RWPE2 (cell line): ENCODE data around the gene TRMU.
A peak's percentile ranks its signal among the peaks of the same experiment; 100 is the strongest.

Experiments
- ATAC-seq: fragments of 200-7000 bp; cut with Tn5 transposase; 3 replicates; pipeline ENCODE4 v1.9.1; 2021; ENCODE audit warnings: low read depth
- DNase-seq: peaks from one replicate; pipeline ENCODE4 v3.0.0-alpha.2; 2020; ENCODE audit warnings: low spot score
- H3K27ac ChIP-seq: fragments of 450-650 bp; 2 replicates; pipeline ENCODE4 v1.5.1; 2017; ENCODE audit warnings: mild to moderate bottlenecking; ENCODE audit not compliant: poor library complexity, severe bottlenecking
- H3K27me3 ChIP-seq: fragments of 250-450 bp; sonication (Bioruptor Pico); 2 replicates; pipeline ENCODE4 v1.5.1; 2021; ENCODE audit warnings: mild to moderate bottlenecking, moderate library complexity; ENCODE audit not compliant: insufficient read depth, poor library complexity, severe bottlenecking
- H3K36me3 ChIP-seq: fragments of 250-450 bp; sonication (Bioruptor Pico); 2 replicates; pipeline ENCODE4 v1.5.1; 2020; ENCODE audit warnings: low read depth, mild to moderate bottlenecking, moderate library complexity
- H3K4me1 ChIP-seq: fragments of 250-450 bp; sonication (Bioruptor Pico); 2 replicates; pipeline ENCODE4 v1.5.1; 2021; ENCODE audit warnings: mild to moderate bottlenecking, moderate library complexity; ENCODE audit not compliant: insufficient read depth, poor library complexity, severe bottlenecking
- H3K4me3 ChIP-seq: fragments of 250-450 bp; sonication (Bioruptor Pico); 2 replicates; pipeline ENCODE4 v1.5.1; 2021; ENCODE audit warnings: mild to moderate bottlenecking, moderate library complexity; ENCODE audit not compliant: severe bottlenecking
- H3K9me3 ChIP-seq: fragments of 250-450 bp; sonication (Bioruptor Pico); 2 replicates; pipeline ENCODE4 v1.5.1; 2021; ENCODE audit warnings: mild to moderate bottlenecking, moderate library complexity; ENCODE audit not compliant: severe bottlenecking
- TF ChIP-seq, protein P1 (sequence below): fragments of 450-650 bp; IDR thresholded peaks from one replicate; pipeline ENCODE4 v1.5.1; 2017; ENCODE audit warnings: mild to moderate bottlenecking, moderate library complexity; ENCODE audit not compliant: poor library complexity, severe bottlenecking

TRMU gene

DNA sequence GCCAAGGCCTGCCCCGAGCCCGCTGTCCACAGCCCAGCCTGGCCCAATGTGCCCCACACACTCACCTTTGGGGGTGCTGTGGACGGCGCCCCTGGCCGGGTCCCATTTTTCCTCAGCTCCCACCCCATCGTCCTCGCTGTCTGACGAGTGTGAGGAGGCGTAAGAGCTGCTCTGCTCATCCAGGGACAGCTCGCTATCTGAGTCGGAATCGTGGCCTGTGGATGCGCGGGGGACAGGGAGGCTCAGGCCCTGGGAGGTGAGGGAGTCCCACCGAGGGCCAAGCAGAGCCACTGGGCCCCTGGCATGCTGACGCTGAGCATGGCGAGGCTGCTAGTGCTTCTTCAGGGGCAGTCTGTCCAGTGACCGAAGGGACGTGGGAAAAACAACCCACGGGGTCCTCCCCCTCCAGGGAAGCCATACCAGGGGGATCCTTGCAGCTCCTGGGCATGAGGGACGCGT lies 29.7 kb downstream of the TRMU start:
- Histone ChIP-seq H3K27ac (no peak overlapping the region), H3K9me3 (no peaks in the 10 kb centered on the region), H3K36me3 (peaks cover 59% of the 10 kb centered on the region), H3K4me1 (no peaks in the 10 kb centered on the region), H3K4me3 (no peak overlapping the region), H3K27me3 (no peaks in the 10 kb centered on the region)
- no peak for ATAC-seq
- TF ChIP-seq, protein P1, sequence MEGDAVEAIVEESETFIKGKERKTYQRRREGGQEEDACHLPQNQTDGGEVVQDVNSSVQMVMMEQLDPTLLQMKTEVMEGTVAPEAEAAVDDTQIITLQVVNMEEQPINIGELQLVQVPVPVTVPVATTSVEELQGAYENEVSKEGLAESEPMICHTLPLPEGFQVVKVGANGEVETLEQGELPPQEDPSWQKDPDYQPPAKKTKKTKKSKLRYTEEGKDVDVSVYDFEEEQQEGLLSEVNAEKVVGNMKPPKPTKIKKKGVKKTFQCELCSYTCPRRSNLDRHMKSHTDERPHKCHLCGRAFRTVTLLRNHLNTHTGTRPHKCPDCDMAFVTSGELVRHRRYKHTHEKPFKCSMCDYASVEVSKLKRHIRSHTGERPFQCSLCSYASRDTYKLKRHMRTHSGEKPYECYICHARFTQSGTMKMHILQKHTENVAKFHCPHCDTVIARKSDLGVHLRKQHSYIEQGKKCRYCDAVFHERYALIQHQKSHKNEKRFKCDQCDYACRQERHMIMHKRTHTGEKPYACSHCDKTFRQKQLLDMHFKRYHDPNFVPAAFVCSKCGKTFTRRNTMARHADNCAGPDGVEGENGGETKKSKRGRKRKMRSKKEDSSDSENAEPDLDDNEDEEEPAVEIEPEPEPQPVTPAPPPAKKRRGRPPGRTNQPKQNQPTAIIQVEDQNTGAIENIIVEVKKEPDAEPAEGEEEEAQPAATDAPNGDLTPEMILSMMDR, result no peak
- DNase-seq, result no peak

GRCh38 chr22:46366327-46366731 lies 30.8 kb downstream of the TRMU start:
- ATAC-seq (no peak), DNase-seq (no peak)
- H3K9me3 ChIP-seq, result no peaks in the 10 kb centered on the region
- TF ChIP-seq, protein P1, result no peak
- no peaks in the 10 kb centered on the region for H3K4me1 ChIP-seq
- H3K4me3 ChIP-seq, result no peak overlapping the region
- H3K36me3 ChIP-seq, result peaks cover 50% of the 10 kb centered on the region
- no peak overlapping the region for H3K27ac ChIP-seq
- no peaks in the 10 kb centered on the region for H3K27me3 ChIP-seq

DNA sequence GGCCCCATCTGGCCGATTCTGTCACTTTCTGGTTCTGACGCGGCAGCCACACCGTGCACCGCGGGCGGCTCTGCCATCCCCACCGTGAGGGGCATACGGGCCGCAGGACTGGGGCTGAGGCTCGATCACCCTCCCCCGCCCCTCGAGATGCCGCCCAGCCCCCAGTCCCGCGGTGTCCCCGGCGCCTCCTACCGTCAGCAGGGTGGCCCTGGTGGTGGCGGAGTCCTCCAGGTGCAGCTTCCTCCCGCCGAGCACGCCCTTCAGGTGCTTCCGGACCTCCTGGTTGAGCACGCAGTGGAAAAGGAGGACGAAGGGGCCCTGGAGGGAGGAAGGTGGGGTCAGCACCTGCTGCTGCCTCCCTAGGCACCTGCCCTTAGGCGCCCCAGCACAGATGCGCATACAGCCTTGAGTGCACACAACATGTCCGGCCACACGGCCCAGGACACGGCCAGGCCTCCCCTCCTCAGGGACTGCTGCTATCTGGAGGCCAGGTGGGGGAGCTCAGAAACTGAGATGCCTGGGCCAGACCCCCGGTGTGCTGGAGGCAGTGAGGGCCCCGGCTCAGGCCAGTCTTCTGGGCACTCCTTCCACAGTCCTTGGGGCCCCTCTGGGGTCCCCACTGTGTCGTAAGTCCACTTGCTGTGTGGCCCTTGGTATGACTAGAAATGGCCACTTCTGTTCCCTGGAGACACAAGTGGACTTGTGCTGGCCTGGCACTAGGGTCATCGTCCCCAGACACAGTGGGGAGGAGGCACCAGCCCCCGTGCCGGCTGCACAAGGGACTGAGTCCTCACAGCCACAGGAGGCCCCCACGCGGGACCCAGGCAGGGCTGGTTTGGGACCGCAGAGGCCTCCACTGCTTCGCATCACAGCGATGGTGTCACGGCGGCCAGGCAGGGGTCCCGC lies 31.5 kb downstream of the TRMU start:
- no peak for ATAC-seq
- H3K27me3 ChIP-seq, result no peaks in the 10 kb centered on the region

DNA sequence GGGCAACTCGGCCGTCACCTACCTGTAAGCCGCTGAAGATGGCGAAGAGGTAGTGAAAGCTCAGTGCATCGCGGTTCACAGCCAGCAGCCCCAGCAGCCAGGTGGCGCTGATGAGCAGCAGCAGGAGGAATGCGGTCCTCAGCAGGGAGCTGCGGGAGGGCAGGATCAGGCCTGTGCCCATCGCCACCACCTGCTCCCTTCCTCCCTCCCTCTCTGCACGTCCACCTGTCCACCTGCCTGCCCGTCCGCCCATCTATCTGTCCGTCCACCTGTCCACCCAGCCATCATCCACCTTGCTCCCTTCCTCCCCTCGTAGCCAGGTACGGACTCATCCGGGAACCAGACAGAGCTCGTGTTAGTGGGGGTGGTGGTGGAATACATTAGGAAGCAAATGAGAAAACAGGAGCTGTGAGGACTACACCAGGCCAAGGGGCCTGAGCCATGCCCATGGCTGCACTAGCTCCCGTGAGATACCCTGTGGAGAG lies 32.2 kb downstream of the TRMU start:
- Histone ChIP-seq H3K4me1 (no peaks in the 10 kb centered on the region), H3K36me3 (peaks cover 40% of the 10 kb centered on the region), H3K4me3 (no peak overlapping the region), H3K9me3 (no peaks in the 10 kb centered on the region), H3K27ac (no peak overlapping the region), H3K27me3 (no peaks in the 10 kb centered on the region)
- TF ChIP-seq, protein P1, result peak; percentile 90
- peak; percentile 79 for ATAC-seq
- peak; percentile 68 for DNase-seq

More for the DNA sequence above, 31.5 kb downstream of the TRMU start:
- Histone ChIP-seq H3K36me3 (peaks cover 42% of the 10 kb centered on the region), H3K9me3 (no peaks in the 10 kb centered on the region), H3K27ac (no peak overlapping the region), H3K4me3 (no peak overlapping the region), H3K4me1 (no peaks in the 10 kb centered on the region)
- no peak for DNase-seq
- TF ChIP-seq, protein P1, result no peak

DNA sequence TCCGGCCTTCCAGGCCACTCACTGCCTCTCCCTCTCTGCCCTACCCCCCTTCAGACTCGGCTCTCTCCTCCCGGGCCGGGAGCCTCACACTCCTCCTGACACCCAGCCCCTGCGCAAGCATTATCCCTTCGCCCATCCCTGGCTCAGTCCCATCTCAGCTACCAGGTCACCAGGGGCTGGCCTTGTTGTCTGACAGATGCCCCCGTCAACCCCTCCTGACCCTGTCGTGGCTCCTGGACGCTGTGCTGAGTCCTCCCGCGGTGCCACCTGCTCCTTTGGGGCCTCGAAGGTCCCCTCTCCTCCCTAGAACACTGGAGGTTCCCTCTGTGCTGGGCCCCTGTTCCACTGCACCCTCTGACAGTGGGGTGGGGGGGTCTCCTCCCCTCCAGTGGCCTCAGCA lies 32.9 kb downstream of the TRMU start:
- TF ChIP-seq, protein P1, result no peak
- ATAC-seq (no peak), DNase-seq (no peak)
- Histone ChIP-seq H3K4me3 (no peak overlapping the region), H3K27ac (no peak overlapping the region), H3K27me3 (no peaks in the 10 kb centered on the region), H3K9me3 (no peaks in the 10 kb centered on the region), H3K4me1 (no peaks in the 10 kb centered on the region), H3K36me3 (peaks cover 36% of the 10 kb centered on the region)
